Measurements from ENCODE around the gene PELI1.

The PELI1 gene

GRCh38 chr2:64139956-64140355 lies 4.3 kb downstream of the PELI1 start:
- peak overlapping the region; percentile 43 for H3K4me2 ChIP-seq
- H3K36me3 ChIP-seq: peaks cover 9% of the 10 kb centered on the region; the same call in 1 of the 2 replicates
- no peak overlapping the region for H3K27ac ChIP-seq
- no peak overlapping the region for H3K9ac ChIP-seq
- H3K4me3 ChIP-seq: no peak overlapping the region
- peaks cover 54% of the 10 kb centered on the region for H4K20me1 ChIP-seq
- H3K4me1 ChIP-seq: peaks cover 57% of the 10 kb centered on the region
- TF ChIP-seq Cebpa-rat (IDR thresholded peaks at IDR 0.05): no peak
- H3K9me3 ChIP-seq: no peaks in the 10 kb centered on the region
- H3K27me3 ChIP-seq: no peaks in the 10 kb centered on the region

GRCh38 chr2:64137996-64138395 lies 6.2 kb downstream of the PELI1 start:
- Histone ChIP-seq H3K27ac (no peak overlapping the region), H3K4me2 (no peak overlapping the region), H3K36me3 (peaks cover 9% of the 10 kb centered on the region; the same call in 1 of the 2 replicates), H3K4me3 (no peak overlapping the region), H3K27me3 (no peaks in the 10 kb centered on the region), H3K4me1 (peaks cover 52% of the 10 kb centered on the region), H3K9me3 (no peaks in the 10 kb centered on the region), H3K9ac (no peak overlapping the region), H4K20me1 (peaks cover 65% of the 10 kb centered on the region)
- no peak for TF ChIP-seq Cebpa-rat (IDR thresholded peaks at IDR 0.05)

GRCh38 chr2:64137567-64137966 lies 6.7 kb downstream of the PELI1 start:
- peaks cover 52% of the 10 kb centered on the region for H3K4me1 ChIP-seq
- H3K27ac ChIP-seq: no peak overlapping the region
- no peak overlapping the region for H3K4me2 ChIP-seq
- TF ChIP-seq Cebpa-rat (IDR thresholded peaks at IDR 0.05): no peak
- no peaks in the 10 kb centered on the region for H3K27me3 ChIP-seq
- no peaks in the 10 kb centered on the region for H3K9me3 ChIP-seq
- H4K20me1 ChIP-seq: peaks cover 68% of the 10 kb centered on the region
- H3K36me3 ChIP-seq: peaks cover 9% of the 10 kb centered on the region; the same call in 1 of the 2 replicates
- no peak overlapping the region for H3K4me3 ChIP-seq
- no peak overlapping the region for H3K9ac ChIP-seq

GRCh38 chr2:64135421-64135820 lies 8.8 kb downstream of the PELI1 start:
- H3K36me3 ChIP-seq: peaks cover 9% of the 10 kb centered on the region; the same call in 1 of the 2 replicates
- no peak for TF ChIP-seq Cebpa-rat (IDR thresholded peaks at IDR 0.05)
- peaks cover 56% of the 10 kb centered on the region for H4K20me1 ChIP-seq
- no peak overlapping the region for H3K9ac ChIP-seq
- H3K27me3 ChIP-seq: no peaks in the 10 kb centered on the region
- H3K4me2 ChIP-seq: no peak overlapping the region
- H3K4me3 ChIP-seq: no peak overlapping the region
- no peak overlapping the region for H3K27ac ChIP-seq
- H3K4me1 ChIP-seq: peaks cover 31% of the 10 kb centered on the region
- H3K9me3 ChIP-seq: no peaks in the 10 kb centered on the region

DNA sequence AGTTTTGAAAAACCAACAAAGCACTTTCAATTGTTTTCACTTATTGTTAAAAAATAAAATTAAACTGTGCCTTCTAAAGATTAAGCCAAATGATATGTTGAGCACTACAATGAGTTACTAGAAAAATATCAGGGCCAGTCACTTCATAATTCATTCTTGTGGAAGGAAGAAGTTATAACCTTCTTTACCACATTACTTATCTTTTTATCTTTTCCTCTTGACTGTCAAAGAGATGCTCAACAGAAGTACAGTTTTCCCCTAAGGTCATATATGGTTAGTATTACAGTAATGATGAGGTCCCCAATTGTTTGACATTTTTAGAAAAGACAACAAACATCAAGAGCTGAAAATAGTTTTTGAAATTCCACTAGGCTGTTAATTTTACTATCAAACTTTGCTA lies 9.4 kb downstream of the PELI1 start:
- Histone ChIP-seq H3K4me1 (peaks cover 25% of the 10 kb centered on the region), H4K20me1 (peaks cover 50% of the 10 kb centered on the region), H3K4me2 (no peak overlapping the region), H3K36me3 (peaks cover 9% of the 10 kb centered on the region; the same call in 1 of the 2 replicates), H3K9ac (no peak overlapping the region), H3K9me3 (no peaks in the 10 kb centered on the region), H3K27me3 (no peaks in the 10 kb centered on the region), H3K27ac (no peak overlapping the region), H3K4me3 (no peak overlapping the region)
- TF ChIP-seq Cebpa-rat (IDR thresholded peaks at IDR 0.05): no peak

DNA sequence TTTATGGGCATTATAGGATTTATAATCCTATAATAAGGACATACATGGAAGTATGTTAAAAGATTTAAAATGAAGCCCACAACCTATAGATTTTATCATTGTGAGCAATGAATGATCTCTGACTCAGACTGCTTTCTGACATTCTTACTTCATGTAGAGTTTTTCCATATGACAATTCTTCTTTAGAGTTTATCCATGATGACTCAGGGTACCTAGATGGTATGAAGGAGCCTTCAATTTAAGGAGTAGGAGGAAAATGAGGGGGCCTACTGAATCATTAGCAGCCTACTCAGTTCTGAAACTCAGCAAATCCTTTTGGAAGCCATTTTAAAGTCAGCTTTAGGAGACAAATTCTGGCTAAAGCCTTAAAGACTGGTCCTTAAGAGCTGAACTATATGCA lies 10.4 kb downstream of the PELI1 start:
- Histone ChIP-seq H3K4me2 (no peak overlapping the region), H3K4me1 (peaks cover 15% of the 10 kb centered on the region; the same call in 1 of the 2 replicates), H3K36me3 (peaks cover 9% of the 10 kb centered on the region; the same call in 1 of the 2 replicates), H4K20me1 (peaks cover 43% of the 10 kb centered on the region), H3K27ac (no peak overlapping the region), H3K27me3 (no peaks in the 10 kb centered on the region), H3K9ac (no peak overlapping the region), H3K4me3 (no peak overlapping the region), H3K9me3 (no peaks in the 10 kb centered on the region)
- no peak for TF ChIP-seq Cebpa-rat (IDR thresholded peaks at IDR 0.05)

DNA sequence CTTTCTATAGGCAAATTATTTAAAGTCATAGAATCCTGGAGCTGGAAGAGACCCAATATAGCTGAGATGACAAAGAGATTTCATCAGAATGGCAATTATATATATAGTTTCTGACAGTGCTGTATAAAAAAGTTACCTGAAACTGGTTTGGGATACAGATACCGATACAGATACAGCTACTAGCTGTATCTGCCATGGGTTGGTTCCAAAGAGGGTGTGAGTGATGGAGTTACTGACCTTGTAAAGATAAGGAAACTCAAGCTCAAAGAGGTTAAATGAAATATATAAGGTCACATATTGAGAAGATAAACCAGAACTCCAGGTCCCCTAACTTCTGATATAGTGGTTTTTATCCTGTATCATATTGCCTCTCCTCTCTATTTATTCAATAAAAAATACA lies 10.9 kb downstream of the PELI1 start:
- Histone ChIP-seq H3K4me1 (peaks cover 10% of the 10 kb centered on the region; the same call in 1 of the 2 replicates), H3K27ac (no peak overlapping the region), H3K27me3 (no peaks in the 10 kb centered on the region), H3K4me3 (no peak overlapping the region), H3K36me3 (peaks cover 5% of the 10 kb centered on the region; the same call in 1 of the 2 replicates), H3K9me3 (no peaks in the 10 kb centered on the region), H4K20me1 (peaks cover 39% of the 10 kb centered on the region), H3K9ac (no peak overlapping the region), H3K4me2 (no peak overlapping the region)
- TF ChIP-seq Cebpa-rat (IDR thresholded peaks at IDR 0.05): no peak

- no peak overlapping the region for H3K4me3 ChIP-seq
- no peak overlapping the region for H3K27ac ChIP-seq
- H3K9ac ChIP-seq: no peak overlapping the region
- no peaks in the 10 kb centered on the region for H3K4me1 ChIP-seq
- H3K27me3 ChIP-seq: no peaks in the 10 kb centered on the region
- H3K36me3 ChIP-seq: no peaks in the 10 kb centered on the region
- no peak overlapping the region for H3K4me2 ChIP-seq
- TF ChIP-seq Cebpa-rat (IDR thresholded peaks at IDR 0.05): no peak
- peaks cover 21% of the 10 kb centered on the region for H4K20me1 ChIP-seq
- peaks cover 4% of the 10 kb centered on the region; the same call in 1 of the 2 replicates for H3K9me3 ChIP-seq
These were observed 13.9 kb downstream of the PELI1 start for GRCh38 chr2:64130333-64130732.

DNA sequence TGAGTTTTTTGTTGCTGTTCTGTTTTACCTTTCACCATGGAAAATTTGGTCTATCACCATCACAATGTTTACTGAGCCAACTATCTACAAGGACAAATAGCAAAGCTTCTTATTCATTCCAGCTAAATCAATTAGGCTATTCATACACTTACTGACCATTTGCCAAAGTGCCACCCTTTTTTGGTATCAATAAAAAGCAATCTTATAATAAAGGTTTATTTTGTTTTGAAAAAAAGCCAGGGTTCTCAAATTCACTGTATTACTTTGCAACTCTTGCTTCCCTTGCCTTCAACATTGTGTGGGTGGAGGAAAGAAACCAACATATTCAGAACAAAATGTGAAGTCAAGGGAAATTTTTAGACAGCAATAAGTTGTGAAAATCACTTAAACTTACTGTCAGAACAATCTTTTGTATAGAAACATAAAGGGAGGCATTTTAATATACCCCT lies 15.3 kb downstream of the PELI1 start:
- Histone ChIP-seq H3K27ac (no peak overlapping the region), H3K4me1 (no peaks in the 10 kb centered on the region), H3K9ac (no peak overlapping the region), H4K20me1 (peaks cover 16% of the 10 kb centered on the region), H3K9me3 (peaks cover 4% of the 10 kb centered on the region; the same call in 1 of the 2 replicates), H3K4me2 (no peak overlapping the region), H3K27me3 (no peaks in the 10 kb centered on the region), H3K4me3 (no peak overlapping the region), H3K36me3 (no peaks in the 10 kb centered on the region)
- no peak for TF ChIP-seq Cebpa-rat (IDR thresholded peaks at IDR 0.05)

DNA sequence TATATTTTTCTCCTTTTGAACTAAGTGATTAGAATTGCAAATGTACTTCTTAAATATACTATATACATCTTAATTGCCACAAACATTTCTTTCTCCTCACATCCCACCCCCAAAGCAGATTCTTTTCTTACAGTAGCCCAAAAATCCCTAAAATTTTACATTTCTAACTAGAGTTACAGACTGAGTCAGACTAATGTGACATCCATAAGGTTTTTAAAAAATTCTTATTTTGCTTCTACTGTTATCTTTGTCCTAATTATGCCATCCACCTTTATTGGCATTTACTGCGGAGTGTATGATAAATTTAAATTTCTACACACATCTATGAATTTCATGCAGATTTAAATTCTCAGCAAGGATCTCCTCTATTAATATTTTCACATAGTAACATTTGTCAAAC lies 15.8 kb downstream of the PELI1 start:
- Histone ChIP-seq H3K4me1 (no peaks in the 10 kb centered on the region), H4K20me1 (peaks cover 12% of the 10 kb centered on the region), H3K27me3 (no peaks in the 10 kb centered on the region), H3K9me3 (peaks cover 6% of the 10 kb centered on the region; the same call in 1 of the 2 replicates), H3K36me3 (no peaks in the 10 kb centered on the region), H3K4me3 (no peak overlapping the region), H3K4me2 (no peak overlapping the region), H3K9ac (no peak overlapping the region), H3K27ac (no peak overlapping the region)
- no peak for TF ChIP-seq Cebpa-rat (IDR thresholded peaks at IDR 0.05)

GRCh38 chr2:64127119-64127518 lies 17.1 kb downstream of the PELI1 start:
- no peaks in the 10 kb centered on the region for H3K36me3 ChIP-seq
- H3K4me3 ChIP-seq: no peak overlapping the region
- H3K9ac ChIP-seq: no peak overlapping the region
- H3K27me3 ChIP-seq: no peaks in the 10 kb centered on the region
- H3K4me2 ChIP-seq: no peak overlapping the region
- H3K4me1 ChIP-seq: no peaks in the 10 kb centered on the region
- peaks cover 12% of the 10 kb centered on the region for H4K20me1 ChIP-seq
- no peak overlapping the region for H3K27ac ChIP-seq
- no peak for TF ChIP-seq Cebpa-rat (IDR thresholded peaks at IDR 0.05)
- H3K9me3 ChIP-seq: peaks cover 6% of the 10 kb centered on the region; the same call in 1 of the 2 replicates
